SK-N-SH treated with all-trans-retinoic acid at 6 μM for 48 hours (cell line): Measurements from ENCODE around the gene TNS1.

Source experiments
- ARNTL ChIP-seq: fragments of 450-650 bp; formaldehyde crosslinking; IDR thresholded peaks from 2 replicates; pipeline ENCODE4 v1.5.0; 2020; ENCODE audit warnings: low read depth, mild to moderate bottlenecking, moderate library complexity, borderline replicate concordance
- CREB5 ChIP-seq: fragments of 250-450 bp; sonication (Bioruptor Pico); IDR thresholded peaks from 2 replicates; pipeline ENCODE4 v1.5.1; 2020; ENCODE audit warnings: low read depth, mild to moderate bottlenecking, moderate library complexity
- RARB ChIP-seq: fragments of 250-450 bp; sonication (Bioruptor Pico); IDR thresholded peaks from 2 replicates; pipeline ENCODE4 v1.8.0; 2021; ENCODE audit warnings: mild to moderate bottlenecking, moderate library complexity
- ZC3H10 ChIP-seq: fragments of 250-450 bp; sonication (Bioruptor Pico); IDR thresholded peaks from 2 replicates; pipeline ENCODE4 v1.5.1; 2021; ENCODE audit warnings: mild to moderate bottlenecking, moderate library complexity
- ZFP3 ChIP-seq: fragments of 250-450 bp; sonication (Bioruptor Pico); IDR thresholded peaks from 2 replicates; pipeline ENCODE4 v1.5.0; 2020; ENCODE audit warnings: mild to moderate bottlenecking, moderate library complexity
- ZFP30 ChIP-seq: fragments of 450-650 bp; formaldehyde crosslinking; IDR thresholded peaks from 2 replicates; pipeline ENCODE4 v1.5.0; 2022; ENCODE audit warnings: mild to moderate bottlenecking, moderate library complexity
- ZNF565 ChIP-seq: fragments of 450-650 bp; formaldehyde crosslinking; conservative IDR thresholded peaks from 2 replicates; pipeline ENCODE4 v1.5.0; 2020; ENCODE audit warnings: low read depth, mild to moderate bottlenecking, moderate library complexity
- ZNF8 ChIP-seq: fragments of 450-650 bp; formaldehyde crosslinking; IDR thresholded peaks from 2 replicates; pipeline ENCODE4 v1.5.0; 2020; ENCODE audit warnings: mild to moderate bottlenecking, moderate library complexity
- TF ChIP-seq, protein P1 (sequence below): fragments of 250-450 bp; sonication (Bioruptor Pico); IDR thresholded peaks from 2 replicates; pipeline ENCODE4 v1.8.0; 2021; ENCODE audit warnings: low read depth, mild to moderate bottlenecking, moderate library complexity, borderline replicate concordance
- TF ChIP-seq, protein P2 (sequence below): fragments of 250-450 bp; sonication (Bioruptor Pico); IDR thresholded peaks from 2 replicates; pipeline ENCODE4 v1.8.0; 2020; ENCODE audit warnings: mild to moderate bottlenecking, moderate library complexity, borderline replicate concordance
- TF ChIP-seq, protein P3 (sequence below): fragments of 250-450 bp; sonication (Bioruptor Pico); IDR thresholded peaks from 2 replicates; pipeline ENCODE4 v1.5.1; 2021; ENCODE audit warnings: mild to moderate bottlenecking, moderate library complexity

- TF ChIP-seq ZFP30 (CRISPR knock-in tag) (no peak), CREB5 (no peak), RARB (CRISPR knock-in tag) (no peak), ZC3H10 (CRISPR knock-in tag) (no peak), ARNTL (no peak), ZNF565 (CRISPR knock-in tag) (no peak), ZFP3 (CRISPR knock-in tag) (no peak), ZNF8 (CRISPR knock-in tag) (no peak)
- TF ChIP-seq, protein P1, sequence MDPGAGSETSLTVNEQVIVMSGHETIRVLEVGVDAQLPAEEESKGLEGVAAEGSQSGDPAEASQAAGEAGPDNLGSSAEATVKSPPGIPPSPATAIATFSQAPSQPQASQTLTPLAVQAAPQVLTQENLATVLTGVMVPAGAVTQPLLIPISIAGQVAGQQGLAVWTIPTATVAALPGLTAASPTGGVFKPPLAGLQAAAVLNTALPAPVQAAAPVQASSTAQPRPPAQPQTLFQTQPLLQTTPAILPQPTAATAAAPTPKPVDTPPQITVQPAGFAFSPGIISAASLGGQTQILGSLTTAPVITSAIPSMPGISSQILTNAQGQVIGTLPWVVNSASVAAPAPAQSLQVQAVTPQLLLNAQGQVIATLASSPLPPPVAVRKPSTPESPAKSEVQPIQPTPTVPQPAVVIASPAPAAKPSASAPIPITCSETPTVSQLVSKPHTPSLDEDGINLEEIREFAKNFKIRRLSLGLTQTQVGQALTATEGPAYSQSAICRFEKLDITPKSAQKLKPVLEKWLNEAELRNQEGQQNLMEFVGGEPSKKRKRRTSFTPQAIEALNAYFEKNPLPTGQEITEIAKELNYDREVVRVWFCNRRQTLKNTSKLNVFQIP (CRISPR knock-in tag), result no peak
- TF ChIP-seq, protein P2, sequence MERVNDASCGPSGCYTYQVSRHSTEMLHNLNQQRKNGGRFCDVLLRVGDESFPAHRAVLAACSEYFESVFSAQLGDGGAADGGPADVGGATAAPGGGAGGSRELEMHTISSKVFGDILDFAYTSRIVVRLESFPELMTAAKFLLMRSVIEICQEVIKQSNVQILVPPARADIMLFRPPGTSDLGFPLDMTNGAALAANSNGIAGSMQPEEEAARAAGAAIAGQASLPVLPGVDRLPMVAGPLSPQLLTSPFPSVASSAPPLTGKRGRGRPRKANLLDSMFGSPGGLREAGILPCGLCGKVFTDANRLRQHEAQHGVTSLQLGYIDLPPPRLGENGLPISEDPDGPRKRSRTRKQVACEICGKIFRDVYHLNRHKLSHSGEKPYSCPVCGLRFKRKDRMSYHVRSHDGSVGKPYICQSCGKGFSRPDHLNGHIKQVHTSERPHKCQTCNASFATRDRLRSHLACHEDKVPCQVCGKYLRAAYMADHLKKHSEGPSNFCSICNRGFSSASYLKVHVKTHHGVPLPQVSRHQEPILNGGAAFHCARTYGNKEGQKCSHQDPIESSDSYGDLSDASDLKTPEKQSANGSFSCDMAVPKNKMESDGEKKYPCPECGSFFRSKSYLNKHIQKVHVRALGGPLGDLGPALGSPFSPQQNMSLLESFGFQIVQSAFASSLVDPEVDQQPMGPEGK (CRISPR knock-in tag), result no peak
- TF ChIP-seq, protein P3, sequence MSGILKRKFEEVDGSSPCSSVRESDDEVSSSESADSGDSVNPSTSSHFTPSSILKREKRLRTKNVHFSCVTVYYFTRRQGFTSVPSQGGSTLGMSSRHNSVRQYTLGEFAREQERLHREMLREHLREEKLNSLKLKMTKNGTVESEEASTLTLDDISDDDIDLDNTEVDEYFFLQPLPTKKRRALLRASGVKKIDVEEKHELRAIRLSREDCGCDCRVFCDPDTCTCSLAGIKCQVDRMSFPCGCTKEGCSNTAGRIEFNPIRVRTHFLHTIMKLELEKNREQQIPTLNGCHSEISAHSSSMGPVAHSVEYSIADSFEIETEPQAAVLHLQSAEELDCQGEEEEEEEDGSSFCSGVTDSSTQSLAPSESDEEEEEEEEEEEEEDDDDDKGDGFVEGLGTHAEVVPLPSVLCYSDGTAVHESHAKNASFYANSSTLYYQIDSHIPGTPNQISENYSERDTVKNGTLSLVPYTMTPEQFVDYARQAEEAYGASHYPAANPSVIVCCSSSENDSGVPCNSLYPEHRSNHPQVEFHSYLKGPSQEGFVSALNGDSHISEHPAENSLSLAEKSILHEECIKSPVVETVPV, result no peak
Measured at GRCh38 chr2:217751192-217751591, 251.6 kb downstream of the TNS1 start.
